Islet precursor cell (in vitro differentiated cells): ENCODE measurements around the gene MACO1.
A peak's percentile ranks its signal among the peaks of the same experiment; 100 is the strongest.
"Not testable (repeated sequence)": the region's sequence is repeated elsewhere in the genome, so short reads cannot be mapped to it uniquely, and the experiment has no call there.

Source experiments
- DNase-seq: peaks from one replicate; pipeline ENCODE4 v3.0.0-alpha.2; 2018

Gene MACO1

DNA sequence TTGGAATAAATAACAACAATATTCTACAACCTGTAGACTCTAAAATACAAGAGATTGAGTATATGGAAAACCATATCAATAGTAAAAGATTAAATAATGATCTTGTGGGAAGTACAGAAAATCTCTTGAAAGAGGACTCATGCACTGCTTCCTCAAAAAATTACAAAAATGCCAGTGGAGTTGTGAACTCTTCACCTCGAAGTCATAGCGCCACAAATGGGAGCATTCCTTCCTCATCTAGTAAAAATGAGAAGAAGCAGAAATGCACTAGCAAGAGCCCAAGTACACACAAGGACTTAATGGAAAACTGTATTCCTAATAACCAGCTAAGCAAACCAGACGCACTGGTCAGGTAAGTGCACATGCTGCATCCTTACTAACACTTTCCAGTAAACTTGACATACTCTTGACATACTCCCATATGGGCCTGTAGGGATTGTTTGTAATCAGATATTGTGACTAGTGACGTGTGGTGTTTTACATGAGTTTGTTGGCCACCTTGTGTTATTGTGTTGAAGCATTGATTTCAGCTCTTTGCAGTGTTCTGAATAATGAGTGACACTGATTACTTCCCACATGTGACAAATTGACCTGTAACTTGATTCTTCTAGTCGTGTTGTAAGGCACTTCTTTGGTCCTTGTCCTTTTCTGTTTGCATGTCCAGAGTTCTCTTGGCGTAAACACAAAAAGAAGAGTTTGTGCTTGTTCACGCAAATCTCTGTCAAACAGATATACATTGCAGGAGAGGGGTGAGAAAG, 28.0 kb downstream of the MACO1 start:
- DNase-seq, result no peak

DNA sequence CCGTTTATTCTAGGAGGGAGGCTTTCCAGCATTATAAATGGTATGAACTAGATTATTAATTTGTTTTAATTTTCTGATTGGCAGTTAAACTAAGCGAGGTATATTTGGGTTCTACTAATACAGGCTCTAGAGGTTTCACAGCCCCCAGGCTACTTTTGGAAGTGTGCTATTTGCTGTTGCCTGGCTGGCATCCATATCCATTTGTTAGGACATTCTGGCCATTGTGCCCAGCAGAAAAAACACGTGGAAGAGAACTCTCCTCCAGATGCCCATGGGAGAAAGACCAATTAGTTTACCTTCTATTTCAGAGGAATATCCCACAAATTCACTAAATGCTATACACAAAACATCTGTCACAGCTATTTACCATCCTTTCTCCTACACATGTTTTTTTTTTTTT, 29.3 kb downstream of the MACO1 start:
- DNase-seq, result no peak

GRCh38 chr1:25460816-25461215, 30.1 kb downstream of the MACO1 start:
- DNase-seq, result not testable (repeated sequence)

DNA sequence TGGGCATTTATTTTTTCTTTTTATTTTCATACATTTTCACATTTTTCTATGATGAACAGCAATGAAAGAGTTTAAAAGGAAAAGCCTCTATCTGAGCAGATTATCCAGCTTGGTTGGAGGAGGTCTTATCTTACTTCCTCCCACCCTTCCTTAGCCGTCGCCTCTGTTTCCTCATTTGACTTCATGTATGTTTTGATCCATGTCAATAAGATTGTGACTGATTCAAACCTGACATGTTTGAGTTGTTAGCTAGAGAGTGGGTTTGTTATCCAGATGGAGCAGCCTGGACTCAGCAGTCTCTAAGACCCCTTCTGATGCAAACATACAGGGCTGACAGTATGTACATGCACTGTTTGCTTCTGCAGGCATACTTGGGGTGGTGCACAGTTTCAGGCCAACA, 31.2 kb downstream of the MACO1 start:
- DNase-seq, result no peak

- DNase-seq, result no peak
Measured at GRCh38 chr1:25462732-25463131, 32.0 kb downstream of the MACO1 start.

DNA sequence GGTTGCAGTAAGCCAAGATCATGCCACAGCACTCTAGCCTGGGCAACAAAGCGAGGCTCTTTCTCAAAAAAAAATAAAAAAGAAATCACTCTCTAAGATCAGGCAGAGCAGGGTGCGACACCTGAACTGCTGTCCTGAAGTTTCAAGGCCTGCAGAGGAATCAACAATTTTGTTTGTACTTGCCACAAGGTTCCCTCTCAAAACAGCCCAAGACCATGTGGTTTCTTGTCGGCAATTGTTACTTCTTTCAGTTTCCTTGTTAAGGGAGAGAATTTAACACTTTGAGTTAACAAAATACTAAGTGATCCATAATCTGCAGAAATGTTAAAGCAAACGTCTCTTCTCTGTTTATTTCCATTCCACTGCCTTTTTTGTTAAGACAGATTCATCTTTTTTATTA, 36.5 kb downstream of the MACO1 start:
- DNase-seq, result no peak

DNA sequence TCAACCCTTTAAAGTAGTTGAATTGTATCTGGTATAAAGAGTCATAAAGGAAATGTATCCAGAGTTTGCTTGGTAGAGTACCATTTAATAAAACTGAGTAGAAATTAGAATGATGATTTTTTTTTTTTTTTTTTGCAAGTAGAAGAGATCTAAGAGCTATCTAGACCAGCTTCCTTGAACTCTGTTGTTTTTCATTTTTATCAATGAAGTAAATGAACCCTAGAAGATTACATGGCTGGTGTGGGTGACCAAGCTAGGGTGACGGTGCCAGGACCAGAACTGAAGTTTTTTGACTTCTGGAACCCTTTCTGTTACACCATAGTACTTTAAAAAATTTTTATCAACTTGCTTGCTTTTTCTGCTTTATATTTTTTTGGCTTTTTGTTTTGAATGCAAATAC, 36.9 kb downstream of the MACO1 start:
- DNase-seq, result no peak

DNA sequence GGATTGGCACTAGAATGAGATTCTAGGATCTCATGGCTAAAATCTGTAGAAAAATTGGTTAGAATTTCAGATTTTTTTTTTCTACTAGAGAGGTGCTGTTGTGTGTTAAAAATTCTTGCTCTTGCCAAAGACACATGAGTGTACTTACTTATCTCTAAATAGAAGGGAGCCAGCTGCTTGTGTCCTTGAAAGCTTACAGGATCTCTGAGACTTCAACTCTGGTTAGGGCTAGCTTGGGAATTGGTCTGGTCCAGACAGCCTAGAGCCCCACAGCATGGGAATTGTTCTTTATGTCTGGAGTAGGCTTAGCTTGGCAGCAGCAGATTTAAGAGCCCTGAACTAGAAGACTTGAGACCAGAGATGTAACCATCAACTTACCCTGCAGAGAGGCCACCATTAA, 37.3 kb downstream of the MACO1 start:
- DNase-seq, result no peak

DNA sequence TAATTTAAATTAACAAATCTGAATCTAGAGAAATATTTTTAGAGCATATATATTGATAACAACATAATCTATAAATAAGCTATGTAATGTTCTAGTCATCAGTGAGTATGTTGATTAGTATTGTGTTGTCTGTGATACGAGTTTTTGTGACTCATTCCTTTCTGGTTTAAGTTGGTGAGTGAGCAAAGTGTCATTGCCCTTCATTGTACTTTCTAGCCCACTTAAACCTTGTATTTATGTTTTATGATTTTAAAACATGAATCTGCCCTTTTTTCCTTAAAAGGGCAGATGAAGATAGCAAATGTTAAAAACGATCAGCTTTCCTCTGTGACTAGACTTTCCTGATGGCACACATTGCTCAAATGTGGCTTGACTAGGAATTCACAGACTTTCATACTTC, 38.5 kb downstream of the MACO1 start:
- DNase-seq, result no peak

DNA sequence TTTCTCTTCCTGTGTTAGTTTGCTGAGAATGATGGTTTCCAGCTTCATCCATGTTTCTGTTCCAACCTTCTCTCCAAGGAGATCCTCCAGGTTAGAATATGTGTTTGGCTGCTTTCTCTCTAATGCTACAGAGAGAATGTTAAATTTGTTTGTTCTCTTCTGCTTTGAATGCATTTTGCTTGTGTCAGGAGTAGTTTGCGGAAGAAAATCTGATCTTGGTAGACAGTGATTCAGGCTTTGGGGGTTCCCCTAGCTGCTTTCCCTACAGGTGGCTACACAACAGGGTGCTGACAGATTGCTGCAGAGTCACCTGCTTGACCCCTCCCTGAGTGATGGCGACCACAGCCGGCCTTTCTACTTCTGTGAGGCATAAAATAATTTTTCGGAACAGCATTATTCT, 41.8 kb downstream of the MACO1 start:
- no peak for DNase-seq

DNA sequence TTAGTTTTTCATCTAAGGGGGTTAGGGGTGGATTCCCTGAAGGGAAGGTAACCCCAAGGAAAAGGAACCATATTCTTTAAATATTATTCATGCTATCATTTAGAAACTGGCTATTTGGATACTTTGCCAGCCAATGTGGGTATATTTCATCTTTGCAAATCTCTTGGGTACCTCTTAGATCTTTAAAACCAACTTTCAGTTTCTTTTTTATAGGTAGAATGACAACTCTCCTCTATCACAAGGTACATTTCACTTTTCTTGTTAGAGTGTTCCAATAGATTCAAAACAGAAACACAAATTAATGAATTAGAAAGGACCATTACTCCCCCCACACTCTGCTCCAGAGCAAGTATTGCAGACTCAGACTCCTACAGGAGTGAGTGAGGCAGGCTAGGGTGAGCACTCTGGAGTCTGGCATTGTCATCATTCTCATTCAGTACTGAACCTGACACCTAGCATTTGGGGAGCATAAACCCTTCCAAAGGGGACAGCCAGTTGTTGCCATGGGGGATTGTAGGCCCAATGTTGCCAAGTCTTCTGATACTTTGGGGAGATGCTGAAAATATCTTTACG, 43.0 kb downstream of the MACO1 start:
- no peak for DNase-seq

DNA sequence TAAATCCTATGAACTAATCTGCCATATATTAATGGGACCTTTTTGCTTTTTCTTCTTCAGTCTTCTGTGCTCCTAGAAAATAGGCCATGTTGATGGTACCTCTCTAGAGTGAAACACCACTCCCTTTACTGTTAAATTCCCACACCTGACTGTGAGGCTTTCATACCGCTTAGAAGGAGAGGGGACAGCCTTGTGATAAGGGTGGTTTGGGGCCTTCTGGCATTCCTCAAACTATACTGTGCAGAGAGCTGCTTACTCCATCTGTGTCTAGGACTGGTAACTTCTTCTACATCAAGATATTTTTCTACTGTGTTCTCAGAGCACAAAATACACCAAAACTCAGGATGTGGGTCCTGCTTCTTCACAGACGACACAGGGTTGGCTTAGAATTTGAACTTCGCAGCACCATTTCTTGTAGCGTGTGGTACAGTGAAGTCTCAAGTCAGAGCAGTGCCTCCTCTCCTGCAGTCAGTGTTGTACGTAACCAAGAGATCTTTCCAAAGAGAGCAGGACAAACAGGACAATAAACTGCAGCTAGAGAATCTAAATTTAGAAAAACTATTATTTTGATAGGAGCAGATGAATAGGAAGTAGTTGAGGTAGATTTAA, 43.8 kb downstream of the MACO1 start:
- DNase-seq, result no peak

- DNase-seq, result no peak
Measured at GRCh38 chr1:25476186-25477097, 45.7 kb downstream of the MACO1 start.

- no peak for DNase-seq
Measured at GRCh38 chr1:25477448-25478034, 46.8 kb downstream of the MACO1 start.

- no peak for DNase-seq
Measured at GRCh38 chr1:25478633-25479032, 47.9 kb downstream of the MACO1 start.

DNA sequence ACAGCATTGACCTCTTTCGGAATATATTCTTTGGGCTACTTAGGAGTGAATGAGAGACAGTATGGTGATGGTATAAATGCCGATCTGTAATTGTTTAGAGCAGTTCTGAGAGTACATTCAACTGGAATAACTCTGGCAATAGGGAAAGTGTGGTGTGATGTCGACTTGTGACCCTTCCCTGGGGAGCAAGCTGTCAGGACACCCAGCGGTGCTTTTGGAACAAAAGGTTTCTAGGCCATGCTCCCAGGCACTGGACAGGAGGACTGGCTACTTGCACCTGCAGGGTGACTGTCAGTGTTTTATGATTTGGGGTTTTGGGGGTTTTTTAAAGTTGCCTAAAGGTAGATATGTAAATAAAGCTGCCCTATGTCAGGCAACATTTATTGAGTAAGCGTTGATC, 50.9 kb downstream of the MACO1 start:
- no peak for DNase-seq

- DNase-seq, result no peak
Measured at GRCh38 chr1:25482211-25482610, 51.5 kb downstream of the MACO1 start.

DNA sequence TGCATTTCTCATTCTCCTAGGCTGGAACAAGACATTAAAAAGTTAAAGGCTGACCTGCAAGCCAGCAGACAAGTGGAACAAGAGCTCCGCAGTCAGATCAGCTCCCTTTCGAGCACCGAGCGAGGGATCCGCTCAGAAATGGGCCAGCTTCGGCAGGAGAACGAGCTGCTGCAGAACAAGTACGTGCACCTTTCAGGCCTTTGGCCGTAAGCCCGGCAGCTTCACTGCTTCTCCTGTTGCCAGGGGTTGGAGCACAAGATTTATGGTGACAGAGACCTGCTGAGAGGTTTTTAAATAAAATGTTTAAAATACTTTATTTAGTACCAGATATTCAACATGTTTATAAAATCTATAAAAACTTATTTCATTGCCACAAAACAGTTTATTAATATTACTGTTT, 53.4 kb downstream of the MACO1 start:
- DNase-seq, result no peak

DNA sequence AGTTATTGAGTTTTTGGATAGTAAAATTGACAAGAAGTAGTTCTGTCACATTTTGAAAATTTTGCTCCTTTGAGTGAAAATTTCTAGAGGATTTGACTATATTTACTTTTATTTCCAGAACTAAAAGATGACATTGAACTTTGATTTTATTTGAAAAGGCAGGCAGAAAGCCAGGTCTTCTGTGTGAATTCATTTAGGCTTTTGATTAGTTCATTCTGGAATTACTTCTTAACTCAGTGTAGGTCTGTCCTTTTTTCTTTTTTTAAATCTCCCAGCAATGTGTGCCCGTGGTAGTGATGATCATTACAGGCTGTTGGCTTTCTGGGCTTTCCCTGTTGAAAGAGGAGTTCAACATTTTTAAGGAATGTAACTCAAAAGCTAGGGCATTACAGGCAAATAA, 53.8 kb downstream of the MACO1 start:
- no peak for DNase-seq

GRCh38 chr1:25485536-25486411, 55.1 kb downstream of the MACO1 start:
- no peak for DNase-seq

GRCh38 chr1:25486602-25487001, 55.9 kb downstream of the MACO1 start:
- peak; percentile 57 for DNase-seq

DNA sequence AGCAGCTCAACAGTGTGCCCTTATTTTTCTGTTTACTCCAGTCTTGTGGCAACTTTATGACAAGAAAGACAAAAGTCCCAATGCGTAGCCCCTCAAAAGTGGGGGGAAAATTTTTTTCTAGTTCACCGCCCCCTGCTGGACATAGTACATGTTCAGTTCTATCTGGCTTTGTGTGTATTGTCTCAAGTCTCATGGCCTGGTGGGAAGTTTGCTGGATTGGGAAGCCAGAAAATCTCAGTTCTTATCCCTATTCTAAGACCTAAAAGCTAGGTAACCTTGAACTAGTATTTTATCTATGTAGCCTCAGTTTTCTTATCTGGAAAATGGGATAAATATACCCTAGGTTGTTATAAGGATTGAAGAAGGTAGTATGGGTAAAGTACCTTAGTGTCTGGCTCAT, 56.9 kb downstream of the MACO1 start:
- no peak for DNase-seq
